Measurements from ENCODE around the gene MPHOSPH10. TPM values are rescaled to one million over a fixed set of nuclear protein-coding genes. Genes with fewer than 3 reads are reported as not detected.
"Not testable (repeated sequence)": the region's sequence is repeated elsewhere in the genome, so short reads cannot be mapped to it uniquely, and the experiment has no call there.

The MPHOSPH10 gene
- total and polyA plus RNA-seq, 4 experiments from 2014 or later: 13.4 to 54.2 (median 41.3) TPM

DNA sequence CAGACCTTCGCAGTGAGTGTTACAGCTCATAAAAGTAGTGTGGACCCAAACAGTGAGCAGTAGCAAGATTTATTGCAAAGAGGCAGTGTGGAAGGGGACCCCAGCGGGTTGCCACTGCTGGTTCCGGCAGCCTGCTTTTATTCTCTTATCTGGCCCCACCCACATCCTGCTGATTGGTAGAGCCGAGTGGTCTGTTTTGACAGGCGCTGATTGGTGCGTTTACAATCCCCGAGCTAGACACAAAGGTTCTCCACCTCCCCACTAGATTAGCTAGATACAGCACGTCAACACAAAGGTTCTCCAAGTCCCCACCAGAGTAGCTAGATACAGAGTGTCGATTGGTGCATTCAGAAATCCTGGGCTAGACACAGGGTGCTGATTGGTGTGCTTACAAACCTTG, 38.6 kb upstream of the MPHOSPH10 start:
- CTCF ChIA-PET (ENCODE audit: partially characterized antibody): interaction anchor here (0.7 to 2.0 kb wide), 2 partner anchors 8 to 240 kb away, joined by 3 to 11 read pairs; partner anchors contain the start of gene ZNF638
- H3K4me1 Mint-ChIP-seq; H3K36me3 Mint-ChIP-seq; H3K9me3 ChIP-seq (ENCODE audit: control insufficient read depth in 1 of 2, low read length in 2 of 2); DNase-seq; H3K4me3 Mint-ChIP-seq; H3K27ac Mint-ChIP-seq; intact Hi-C loops (cut with micrococcal nuclease); H3K4me3 ChIP-seq (ENCODE audit: low read length in 2 of 2); H3K27ac ChIP-seq (ENCODE audit: low read depth, low read length); H3K27me3 ChIP-seq (ENCODE audit: insufficient read depth, low read length); H3K36me3 ChIP-seq (ENCODE audit: insufficient read depth, low read length); H3K9me3 Mint-ChIP-seq; H3K4me1 ChIP-seq (ENCODE audit: insufficient read depth, low read length): not testable (repeated sequence)
- POLR2A ChIA-PET (ENCODE audit: partially characterized antibody): interaction anchor here (1.1 kb wide), 1 partner anchor 38 kb away, joined by 4 read pairs; the partner anchor contains the start of gene MCEE
- peaks cover 5 to 12% of the 10 kb centered on the region in 2 donors for H3K27me3 Mint-ChIP-seq

- H3K4me1 ChIP-seq (ENCODE audit: insufficient read depth, low read length); DNase-seq; H3K27ac Mint-ChIP-seq; H3K27me3 ChIP-seq (ENCODE audit: insufficient read depth, low read length); H3K27me3 Mint-ChIP-seq; H3K27ac ChIP-seq (ENCODE audit: low read depth, low read length); H3K4me1 Mint-ChIP-seq; intact Hi-C loops (cut with micrococcal nuclease); H3K4me3 ChIP-seq (ENCODE audit: low read length in 2 of 2); H3K9me3 ChIP-seq (ENCODE audit: control insufficient read depth in 1 of 2, low read length in 2 of 2); H3K9me3 Mint-ChIP-seq; POLR2A ChIA-PET (ENCODE audit: partially characterized antibody); H3K4me3 Mint-ChIP-seq; H3K36me3 Mint-ChIP-seq; H3K36me3 ChIP-seq (ENCODE audit: insufficient read depth, low read length): not testable (repeated sequence)
- CTCF ChIA-PET (ENCODE audit: partially characterized antibody): interaction anchor here (2.0 kb wide), 1 partner anchor 8 kb away, joined by 11 read pairs; no protein-coding TSS in a partner anchor
Measured at GRCh38 chr2:71092491-71093260, 37.8 kb upstream of the MPHOSPH10 start.

GRCh38 chr2:71100195-71100964, 30.1 kb upstream of the MPHOSPH10 start:
- ChIA-PET CTCF (ENCODE audit: partially characterized antibody) (interaction anchor here (0.6 to 3.4 kb wide), 21 partner anchors 9 to 1480 kb away, joined by 3 to 26 read pairs (median 4); partner anchors contain the start of genes MCEE, MPHOSPH10, NAGK and ZNF638), POLR2A (ENCODE audit: partially characterized antibody) (interaction anchor here (0.6 to 2.6 kb wide), 2 partner anchors 29 to 32 kb away, joined by 3 to 17 read pairs; partner anchors contain the start of genes MCEE and NAGK)
- Histone ChIP-seq H3K4me1 (ENCODE audit: insufficient read depth, low read length) (no peaks in the 10 kb centered on the region), H3K27me3 (ENCODE audit: insufficient read depth, low read length) (no peaks in the 10 kb centered on the region), H3K36me3 (ENCODE audit: insufficient read depth, low read length) (no peaks in the 10 kb centered on the region), H3K4me3 (ENCODE audit: low read length in 2 of 2) (no peak overlapping the region), H3K9me3 (ENCODE audit: control insufficient read depth in 1 of 2, low read length in 2 of 2) (no peaks in the 10 kb centered on the region), H3K27ac (ENCODE audit: low read depth, low read length) (no peak overlapping the region)
- Mint-ChIP-seq H3K9me3 (no peaks in the 10 kb centered on the region), H3K4me1 (peaks cover 0 to 2% (median 0%) of the 10 kb centered on the region in 4 donors), H3K36me3 (no peaks in the 10 kb centered on the region), H3K4me3 (no peak overlapping the region), H3K27me3 (peaks cover 0 to 4% of the 10 kb centered on the region in 2 donors), H3K27ac (no peak overlapping the region)
- peak; percentile 6 to 55 (median 19) for DNase-seq
- intact Hi-C loops (cut with micrococcal nuclease): no loop called here

GRCh38 chr2:71101656-71102055, 28.8 kb upstream of the MPHOSPH10 start:
- Histone ChIP-seq H3K4me1 (ENCODE audit: insufficient read depth, low read length) (no peaks in the 10 kb centered on the region), H3K9me3 (ENCODE audit: control insufficient read depth in 1 of 2, low read length in 2 of 2) (no peaks in the 10 kb centered on the region), H3K27me3 (ENCODE audit: insufficient read depth, low read length) (no peaks in the 10 kb centered on the region), H3K36me3 (ENCODE audit: insufficient read depth, low read length) (no peaks in the 10 kb centered on the region), H3K27ac (ENCODE audit: low read depth, low read length) (no peak overlapping the region), H3K4me3 (ENCODE audit: low read length in 2 of 2) (no peak overlapping the region)
- ChIA-PET CTCF (ENCODE audit: partially characterized antibody) (interaction anchor here (1.2 to 3.4 kb wide), 8 partner anchors 9 to 1478 kb away, joined by 3 to 26 read pairs (median 10); partner anchors contain the start of gene NAGK), POLR2A (ENCODE audit: partially characterized antibody) (interaction anchor here (2.6 kb wide), 1 partner anchor 33 kb away, joined by 17 read pairs; the partner anchor contains the start of gene NAGK)
- H3K4me3 Mint-ChIP-seq: no peak overlapping the region
- no peak for DNase-seq
- intact Hi-C loops (cut with micrococcal nuclease): no loop called here
- H3K27ac Mint-ChIP-seq: no peak overlapping the region
- peaks cover 0 to 4% of the 10 kb centered on the region in 2 donors for H3K27me3 Mint-ChIP-seq
- peaks cover 0 to 2% (median 0%) of the 10 kb centered on the region in 4 donors for H3K4me1 Mint-ChIP-seq
- no peaks in the 10 kb centered on the region for H3K9me3 Mint-ChIP-seq
- no peaks in the 10 kb centered on the region for H3K36me3 Mint-ChIP-seq

- H3K36me3 Mint-ChIP-seq: no peaks in the 10 kb centered on the region
- no peak overlapping the region for H3K4me3 Mint-ChIP-seq
- H3K4me3 ChIP-seq (ENCODE audit: low read length in 2 of 2): no peak overlapping the region
- intact Hi-C loops (cut with micrococcal nuclease): no loop called here
- no peaks in the 10 kb centered on the region for H3K9me3 ChIP-seq (ENCODE audit: control insufficient read depth in 1 of 2, low read length in 2 of 2)
- no peak overlapping the region for H3K27ac Mint-ChIP-seq
- peaks cover 0 to 1% (median 0%) of the 10 kb centered on the region in 8 donors for H3K9me3 Mint-ChIP-seq
- H3K36me3 ChIP-seq (ENCODE audit: insufficient read depth, low read length): no peaks in the 10 kb centered on the region
- ChIA-PET POLR2A (ENCODE audit: partially characterized antibody) (interaction anchor here (1.3 kb wide), 1 partner anchor 34 kb away, joined by 3 read pairs; the partner anchor contains the start of gene NAGK), CTCF (ENCODE audit: partially characterized antibody) (interaction anchor here (1.2 to 1.4 kb wide), 2 partner anchors 11 kb away, joined by 3 to 4 read pairs; no protein-coding TSS in a partner anchor)
- H3K27ac ChIP-seq (ENCODE audit: low read depth, low read length): no peak overlapping the region
- peaks cover 0 to 2% (median 0%) of the 10 kb centered on the region in 4 donors for H3K4me1 Mint-ChIP-seq
- H3K27me3 ChIP-seq (ENCODE audit: insufficient read depth, low read length): no peaks in the 10 kb centered on the region
- H3K4me1 ChIP-seq (ENCODE audit: insufficient read depth, low read length): no peaks in the 10 kb centered on the region
- H3K27me3 Mint-ChIP-seq: peaks cover 0 to 2% of the 10 kb centered on the region in 2 donors
- no peak for DNase-seq
Measured at GRCh38 chr2:71102981-71103681, 27.3 kb upstream of the MPHOSPH10 start.

DNA sequence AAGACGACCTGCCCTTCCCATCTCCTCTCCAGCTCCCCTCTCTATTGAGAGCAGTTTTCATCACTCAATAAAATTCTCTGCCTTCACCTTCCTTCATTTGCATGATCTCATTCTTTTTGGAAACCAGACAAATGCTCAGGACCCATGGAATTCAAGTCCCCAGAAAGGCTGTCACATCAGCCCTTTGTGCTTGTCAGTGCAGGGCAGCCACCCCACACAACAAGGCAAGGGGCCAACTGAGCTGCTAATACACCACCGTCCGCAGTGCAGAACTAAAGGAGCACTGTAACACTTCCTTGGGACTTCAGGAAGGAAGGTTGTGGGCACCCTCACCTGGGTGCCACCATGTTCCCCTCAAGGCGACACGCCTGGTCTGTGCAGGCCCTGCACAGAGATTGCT, 26.6 kb upstream of the MPHOSPH10 start:
- Mint-ChIP-seq H3K4me1 (peaks cover 0 to 2% (median 0%) of the 10 kb centered on the region in 4 donors), H3K4me3 (no peak overlapping the region), H3K36me3 (peaks cover 0 to 2% of the 10 kb centered on the region in 2 donors), H3K27me3 (peaks cover 0 to 2% of the 10 kb centered on the region in 2 donors), H3K27ac (no peak overlapping the region), H3K9me3 (peaks cover 0 to 1% (median 0%) of the 10 kb centered on the region in 8 donors)
- Histone ChIP-seq H3K4me1 (ENCODE audit: insufficient read depth, low read length) (no peaks in the 10 kb centered on the region), H3K36me3 (ENCODE audit: insufficient read depth, low read length) (no peaks in the 10 kb centered on the region), H3K27ac (ENCODE audit: low read depth, low read length) (no peak overlapping the region), H3K27me3 (ENCODE audit: insufficient read depth, low read length) (no peaks in the 10 kb centered on the region), H3K9me3 (ENCODE audit: control insufficient read depth in 1 of 2, low read length in 2 of 2) (no peaks in the 10 kb centered on the region), H3K4me3 (ENCODE audit: low read length in 2 of 2) (no peak overlapping the region)
- intact Hi-C loops (cut with micrococcal nuclease): no loop called here
- ChIA-PET CTCF (ENCODE audit: partially characterized antibody) (interaction anchor here (1.2 kb wide), 1 partner anchor 11 kb away, joined by 3 read pairs; no protein-coding TSS in a partner anchor), POLR2A (ENCODE audit: partially characterized antibody) (interaction anchor here (1.3 kb wide), 1 partner anchor 35 kb away, joined by 3 read pairs; the partner anchor contains the start of gene NAGK)
- DNase-seq: no peak
